OCI-LY1 (cell line): ENCODE data around the gene ZFPL1.

Experiments
- H2AFZ ChIP-seq: fragments of 200-600 bp; sonication (generic), shearing (Covaris generic); 2 replicates; pipeline ENCODE4 v1.6.0; 2014; ENCODE audit warnings: antibody characterized with exemption, mild to moderate bottlenecking, low read length
- H3F3A ChIP-seq: fragments of 200-600 bp; sonication (generic), shearing (Covaris generic); 2 replicates; pipeline ENCODE4 v1.6.0; 2014; ENCODE audit warnings: mild to moderate bottlenecking, antibody characterized with exemption, low read length, moderate library complexity; ENCODE audit not compliant: insufficient read depth
- H3K27ac ChIP-seq: fragments of 200-600 bp; sonication (generic); 2 replicates; pipeline ENCODE4 v1.5.1; 2014; ENCODE audit warnings: low read length, mixed run types, mild to moderate bottlenecking, low read depth; ENCODE audit not compliant: poor library complexity, severe bottlenecking
- H3K27me3 ChIP-seq: fragments of 200-600 bp; sonication (generic); 2 replicates; pipeline ENCODE4 v1.6.0; 2014; ENCODE audit warnings: antibody characterized with exemption, mild to moderate bottlenecking, low read length, moderate library complexity; ENCODE audit not compliant: insufficient read depth
- H3K36me3 ChIP-seq: fragments of 200-600 bp; sonication (generic); 2 replicates; pipeline ENCODE4 v1.6.1; 2014; ENCODE audit warnings: mild to moderate bottlenecking, antibody characterized with exemption, low read length, moderate library complexity, mixed read lengths; ENCODE audit not compliant: insufficient read depth
- H3K4me1 ChIP-seq: fragments of 200-600 bp; sonication (generic); 2 replicates; pipeline ENCODE4 v1.5.1; 2014; ENCODE audit warnings: mild to moderate bottlenecking, low read length, moderate library complexity; ENCODE audit not compliant: insufficient read depth, severe bottlenecking
- H3K4me2 ChIP-seq: fragments of 200-600 bp; sonication (generic), shearing (Covaris generic); 2 replicates; pipeline ENCODE4 v1.6.1; 2014; ENCODE audit warnings: low read length
- H3K4me3 ChIP-seq: fragments of 200-600 bp; sonication (generic); 2 replicates; pipeline ENCODE4 v1.5.1; 2014; ENCODE audit warnings: low read length, low read depth, mild to moderate bottlenecking, mixed read lengths; ENCODE audit not compliant: poor library complexity, severe bottlenecking
- H3K79me2 ChIP-seq: fragments of 200-600 bp; shearing (Covaris generic); 2 replicates; pipeline ENCODE4 v1.6.1; 2016; ENCODE audit warnings: mixed run types, low read length, mixed read lengths; ENCODE audit not compliant: insufficient read depth
- H3K9ac ChIP-seq: fragments of 200-600 bp; sonication (generic), shearing (Covaris generic); 2 replicates; pipeline ENCODE4 v1.6.1; 2014; ENCODE audit warnings: mild to moderate bottlenecking, low read length, mixed read lengths
- H3K9me2 ChIP-seq: fragments of 200-600 bp; sonication (generic), shearing (Covaris generic); 2 replicates; pipeline ENCODE4 v1.6.1; 2014; ENCODE audit warnings: low read depth, mild to moderate bottlenecking, low read length, mixed read lengths
- H3K9me3 ChIP-seq: fragments of 200-600 bp; shearing (Covaris generic); 2 replicates; pipeline ENCODE4 v1.6.1; 2014; ENCODE audit warnings: low read length, mixed read lengths
- H4K20me1 ChIP-seq: fragments of 200-600 bp; sonication (generic), shearing (Covaris generic); 2 replicates; pipeline ENCODE4 v1.6.0; 2016; ENCODE audit warnings: mild to moderate bottlenecking, low read length; ENCODE audit not compliant: insufficient read depth
- EZH2 ChIP-seq: fragments of 200-600 bp; sonication (generic), shearing (Covaris generic); IDR thresholded peaks from 2 replicates; pipeline ENCODE4 v1.8.0; 2017; ENCODE audit warnings: borderline replicate concordance, mixed run types, mild to moderate bottlenecking, antibody characterized with exemption, low read length, moderate library complexity, mixed read lengths
- TF ChIP-seq, protein P1 (sequence below): fragments of 200-600 bp; sonication (generic), shearing (Covaris generic); IDR thresholded peaks from 2 replicates; pipeline ENCODE4 v1.5.1; 2017; ENCODE audit warnings: mild to moderate bottlenecking, antibody characterized with exemption, low read length, moderate library complexity, mixed read lengths

ZFPL1 gene

DNA sequence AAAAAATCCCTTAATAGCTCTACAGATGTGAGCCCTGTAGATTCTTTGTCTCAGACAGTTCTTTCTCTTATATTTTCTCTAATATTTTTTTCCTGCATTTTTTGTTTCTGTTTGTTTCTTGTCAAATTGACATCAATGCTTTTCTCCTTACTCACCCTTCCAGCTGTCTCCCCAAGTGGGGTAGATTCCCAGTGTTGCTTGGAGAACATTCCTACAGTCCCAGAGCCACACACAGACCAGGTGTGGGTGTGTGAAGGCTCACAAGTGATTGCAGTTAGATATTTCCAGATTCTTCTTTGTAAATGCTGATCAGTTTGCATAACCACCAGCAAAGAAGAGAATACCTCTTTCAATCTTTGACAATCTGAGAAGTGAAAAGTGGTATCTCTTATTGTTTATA, 19.5 kb downstream of the ZFPL1 start:
- Histone ChIP-seq H3K9me2 (no peaks in the 10 kb centered on the region), H3K9me3 (no peaks in the 10 kb centered on the region), H3F3A (no peaks in the 10 kb centered on the region), H3K4me3 (no peak overlapping the region), H3K4me1 (no peaks in the 10 kb centered on the region), H3K27me3 (no peaks in the 10 kb centered on the region), H3K9ac (no peak overlapping the region), H3K79me2 (no peaks in the 10 kb centered on the region; the same call in 1 of the 2 replicates), H3K4me2 (no peak overlapping the region), H3K27ac (no peak overlapping the region), H2AFZ (no peak overlapping the region), H3K36me3 (peaks cover 17% of the 10 kb centered on the region; the same call in 1 of the 2 replicates), H4K20me1 (no peaks in the 10 kb centered on the region)
- TF ChIP-seq, protein P1, sequence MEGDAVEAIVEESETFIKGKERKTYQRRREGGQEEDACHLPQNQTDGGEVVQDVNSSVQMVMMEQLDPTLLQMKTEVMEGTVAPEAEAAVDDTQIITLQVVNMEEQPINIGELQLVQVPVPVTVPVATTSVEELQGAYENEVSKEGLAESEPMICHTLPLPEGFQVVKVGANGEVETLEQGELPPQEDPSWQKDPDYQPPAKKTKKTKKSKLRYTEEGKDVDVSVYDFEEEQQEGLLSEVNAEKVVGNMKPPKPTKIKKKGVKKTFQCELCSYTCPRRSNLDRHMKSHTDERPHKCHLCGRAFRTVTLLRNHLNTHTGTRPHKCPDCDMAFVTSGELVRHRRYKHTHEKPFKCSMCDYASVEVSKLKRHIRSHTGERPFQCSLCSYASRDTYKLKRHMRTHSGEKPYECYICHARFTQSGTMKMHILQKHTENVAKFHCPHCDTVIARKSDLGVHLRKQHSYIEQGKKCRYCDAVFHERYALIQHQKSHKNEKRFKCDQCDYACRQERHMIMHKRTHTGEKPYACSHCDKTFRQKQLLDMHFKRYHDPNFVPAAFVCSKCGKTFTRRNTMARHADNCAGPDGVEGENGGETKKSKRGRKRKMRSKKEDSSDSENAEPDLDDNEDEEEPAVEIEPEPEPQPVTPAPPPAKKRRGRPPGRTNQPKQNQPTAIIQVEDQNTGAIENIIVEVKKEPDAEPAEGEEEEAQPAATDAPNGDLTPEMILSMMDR, result no peak
- no peak for TF ChIP-seq EZH2

DNA sequence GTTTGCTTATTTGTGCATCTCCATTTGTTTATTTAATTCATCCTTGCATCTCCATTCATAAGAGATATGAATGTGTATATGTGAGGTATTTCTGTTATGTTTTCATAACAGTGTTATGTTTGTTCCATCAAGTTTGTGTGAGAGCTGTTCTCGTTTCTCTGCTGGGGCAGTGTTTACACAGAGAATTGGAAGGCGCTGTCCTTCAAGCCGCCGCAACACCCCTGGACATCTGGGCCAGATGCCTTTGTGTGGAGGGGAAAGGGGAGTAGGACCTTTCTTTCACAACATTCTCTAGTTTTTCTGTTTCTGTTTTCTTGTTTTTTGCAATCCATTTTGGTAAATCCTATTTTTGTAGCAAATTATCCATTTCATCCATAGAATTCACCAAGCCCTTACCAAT, 20.6 kb downstream of the ZFPL1 start:
- Histone ChIP-seq H3K36me3 (peaks cover 23% of the 10 kb centered on the region; the same call in 1 of the 2 replicates), H3K9me2 (no peaks in the 10 kb centered on the region), H3K4me2 (no peak overlapping the region), H3K4me1 (no peaks in the 10 kb centered on the region), H2AFZ (no peak overlapping the region), H3K9me3 (no peaks in the 10 kb centered on the region), H3K79me2 (no peaks in the 10 kb centered on the region; the same call in 1 of the 2 replicates), H3K27ac (no peak overlapping the region), H3K9ac (no peak overlapping the region), H3K4me3 (no peak overlapping the region), H4K20me1 (no peaks in the 10 kb centered on the region), H3F3A (no peaks in the 10 kb centered on the region), H3K27me3 (no peaks in the 10 kb centered on the region)
- TF ChIP-seq, protein P1, result no peak
- no peak for TF ChIP-seq EZH2

DNA sequence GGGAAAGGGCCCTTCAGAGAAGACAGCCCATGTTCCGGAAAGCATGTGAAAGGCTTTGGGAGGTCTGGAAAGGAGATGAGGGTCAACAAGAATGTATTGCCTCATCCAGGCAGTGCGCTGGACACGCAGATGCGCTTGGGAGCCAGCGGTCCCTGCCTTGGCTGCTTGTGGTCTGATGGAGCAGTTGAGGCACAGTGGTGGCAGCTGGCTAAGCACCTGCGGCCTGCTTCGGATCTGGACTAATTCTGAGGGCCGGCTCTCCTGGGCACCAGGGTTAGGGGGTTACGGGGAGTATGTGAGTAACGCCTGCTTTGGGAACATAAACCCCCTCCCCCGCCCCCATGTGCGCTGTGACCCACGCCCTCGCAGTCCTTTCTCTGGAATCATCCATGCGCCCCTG, 23.1 kb downstream of the ZFPL1 start:
- Histone ChIP-seq H4K20me1 (no peaks in the 10 kb centered on the region), H3K27ac (no peak overlapping the region), H3F3A (no peaks in the 10 kb centered on the region), H3K79me2 (no peaks in the 10 kb centered on the region), H3K36me3 (peaks cover 26% of the 10 kb centered on the region; the same call in 1 of the 2 replicates), H3K9ac (no peak overlapping the region), H3K4me3 (no peak overlapping the region), H3K4me2 (no peak overlapping the region), H3K4me1 (peaks cover 13% of the 10 kb centered on the region), H2AFZ (no peak overlapping the region), H3K9me3 (no peaks in the 10 kb centered on the region), H3K27me3 (no peaks in the 10 kb centered on the region), H3K9me2 (no peaks in the 10 kb centered on the region)
- TF ChIP-seq, protein P1, result no peak
- TF ChIP-seq EZH2, result no peak
